Trophoblast cell (in vitro differentiated cells and primary cell): ENCODE data around the gene CLK2.

Source experiments
- DNase-seq, 2 donors: peaks; one replicate each; pipeline ENCODE4 v3.0.0-alpha.2; 2016
- H2AFZ ChIP-seq: 2 replicates; pipeline ENCODE4 v1.6.1; 2013; ENCODE audit warnings: low read length, moderate library complexity, mild to moderate bottlenecking; ENCODE audit not compliant: insufficient read depth, poor library complexity
- H2AK5ac ChIP-seq: 2 replicates; pipeline ENCODE4 v1.6.1; 2013; ENCODE audit warnings: mild to moderate bottlenecking, low read length
- H2BK120ac ChIP-seq: 2 replicates; pipeline ENCODE4 v1.6.1; 2013; ENCODE audit warnings: low read length, mild to moderate bottlenecking, moderate library complexity; ENCODE audit not compliant: insufficient read depth, poor library complexity
- H2BK12ac ChIP-seq: 2 replicates; pipeline ENCODE4 v1.6.1; 2013; ENCODE audit warnings: mild to moderate bottlenecking, low read length, moderate library complexity
- H2BK5ac ChIP-seq: 2 replicates; pipeline ENCODE4 v1.6.1; 2013; ENCODE audit warnings: low read length, low read depth, moderate library complexity, mild to moderate bottlenecking; ENCODE audit not compliant: poor library complexity
- H3K14ac ChIP-seq: 2 replicates; pipeline ENCODE4 v1.6.1; 2013; ENCODE audit warnings: mild to moderate bottlenecking, low read length
- H3K18ac ChIP-seq: 2 replicates; pipeline ENCODE4 v1.6.1; 2013; ENCODE audit warnings: mild to moderate bottlenecking, low read length
- H3K23ac ChIP-seq: 2 replicates; pipeline ENCODE4 v1.6.1; 2013; ENCODE audit warnings: low read length
- H3K27ac ChIP-seq: 2 replicates; pipeline ENCODE4 v1.5.1; 2013; ENCODE audit warnings: low read depth, mild to moderate bottlenecking, inconsistent platforms, low read length, moderate library complexity
- H3K27me3 ChIP-seq: 2 replicates; pipeline ENCODE4 v1.6.1; 2013; ENCODE audit warnings: inconsistent platforms, mild to moderate bottlenecking, low read length, moderate library complexity; ENCODE audit not compliant: insufficient read depth
- H3K36me3 ChIP-seq, 2 experiments: 1 replicate in 1 of 2; 2 replicates in 1 of 2; pipeline ENCODE4 v1.6.1; 2013; ENCODE audit warnings: low read length in 2 of 2, mild to moderate bottlenecking in 2 of 2, moderate library complexity in 1 of 2; ENCODE audit not compliant: insufficient read depth in 2 of 2, control insufficient read depth in 1 of 2
- H3K4ac ChIP-seq: 2 replicates; pipeline ENCODE4 v1.6.1; 2013; ENCODE audit warnings: low read depth, mild to moderate bottlenecking, low read length, moderate library complexity
- H3K4me1 ChIP-seq, 2 experiments: 1 replicate in 1 of 2; 2 replicates in 1 of 2; pipeline ENCODE4 v1.6.1; 2013; ENCODE audit warnings: low read length in 2 of 2, mild to moderate bottlenecking in 2 of 2, moderate library complexity in 1 of 2; ENCODE audit not compliant: insufficient read depth in 2 of 2, control insufficient read depth in 1 of 2
- H3K4me2 ChIP-seq: 2 replicates; pipeline ENCODE4 v1.6.1; 2013; ENCODE audit warnings: inconsistent platforms, mild to moderate bottlenecking, low read length, moderate library complexity
- H3K4me3 ChIP-seq: 2 replicates; pipeline ENCODE4 v1.5.1; 2013; ENCODE audit warnings: mild to moderate bottlenecking, low read depth, low read length, inconsistent platforms
- H3K79me1 ChIP-seq: one replicate; pipeline ENCODE4 v1.6.1; 2013; ENCODE audit warnings: low read length
- H3K79me2 ChIP-seq: 2 replicates; pipeline ENCODE4 v1.6.1; 2013; ENCODE audit warnings: low read length, mild to moderate bottlenecking; ENCODE audit not compliant: control insufficient read depth, insufficient read depth, poor library complexity
- H3K9ac ChIP-seq: 2 replicates; pipeline ENCODE4 v1.6.1; 2013; ENCODE audit warnings: mild to moderate bottlenecking, low read length
- H3K9me3 ChIP-seq: 2 replicates; pipeline ENCODE4 v1.6.1; 2013; ENCODE audit warnings: low read depth, mild to moderate bottlenecking, control low read depth, inconsistent platforms, low read length; ENCODE audit not compliant: insufficient read depth
- H4K12ac ChIP-seq: 2 replicates; pipeline ENCODE4 v1.6.1; 2013; ENCODE audit warnings: low read depth, mild to moderate bottlenecking, low read length, moderate library complexity
- H4K8ac ChIP-seq: 2 replicates; pipeline ENCODE4 v1.6.1; 2013; ENCODE audit warnings: low read depth, mild to moderate bottlenecking, low read length, moderate library complexity
- H4K91ac ChIP-seq: one replicate; pipeline ENCODE4 v1.6.1; 2013; ENCODE audit warnings: low read depth, mild to moderate bottlenecking, low read length, moderate library complexity
- WGBS: extraction: QIAGEN DNeasy Blood & Tissue Kit; methylation state at CpG from one replicate; pipeline ENCODE4 v1.1.7; 2013; ENCODE audit warnings: missing lambda C conversion rate; ENCODE audit not compliant: insufficient read length, insufficient coverage; ENCODE audit errors: extremely low coverage; 5-methylcytosine and 5-hydroxymethylcytosine counted together

Gene CLK2

DNA sequence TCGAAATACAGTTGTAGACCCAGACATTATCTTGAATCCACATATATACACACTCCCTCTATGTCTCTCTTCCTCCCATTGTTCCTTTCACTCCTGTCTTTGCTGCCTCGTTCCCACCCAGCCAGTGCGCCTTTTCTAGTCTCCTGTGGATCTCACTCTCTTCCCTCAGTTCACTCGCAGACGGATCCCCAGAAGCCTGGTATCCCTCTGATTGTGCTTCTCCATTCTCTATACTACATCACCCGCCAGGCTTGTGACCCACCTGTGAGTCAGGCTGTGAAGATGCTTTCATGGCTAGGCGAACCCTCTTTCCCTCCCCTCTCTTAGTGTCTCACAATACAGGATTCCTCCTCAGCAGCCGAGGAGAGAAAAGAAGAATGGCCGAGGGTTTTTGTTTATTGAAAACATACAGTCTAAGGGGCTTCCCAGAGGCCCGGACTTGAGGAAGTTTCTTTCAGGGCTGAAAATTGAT, 5.4 kb upstream of the CLK2 start:
- Histone ChIP-seq H4K91ac (no peak overlapping the region), H2AFZ (no peak overlapping the region), H3K36me3 (peaks cover 2% of the 10 kb centered on the region in 2 experiments), H3K4ac (no peak overlapping the region), H3K4me3 (no peak overlapping the region), H2BK120ac (no peak overlapping the region), H3K14ac (no peak overlapping the region), H4K8ac (no peak overlapping the region), H3K27ac (no peak overlapping the region), H2BK12ac (no peak overlapping the region), H4K12ac (no peak overlapping the region), H3K27me3 (no peaks in the 10 kb centered on the region), H2BK5ac (no peak overlapping the region), H3K4me1 (peaks cover 10 to 14% of the 10 kb centered on the region in 2 experiments), H3K79me1 (peaks cover 5% of the 10 kb centered on the region), H3K9ac (no peak overlapping the region), H3K79me2 (peaks cover 3% of the 10 kb centered on the region), H3K23ac (no peak overlapping the region), H2AK5ac (no peak overlapping the region), H3K9me3 (peaks cover 1% of the 10 kb centered on the region), H3K4me2 (no peak overlapping the region), H3K18ac (no peak overlapping the region)
- no CpG with 5 or more reads among the region's 10 CpGs for WGBS
- DNase-seq, result no peak

- H3K4ac ChIP-seq, result no peak overlapping the region
- H3K23ac ChIP-seq, result no peak overlapping the region
- peaks cover 2% of the 10 kb centered on the region in 2 experiments for H3K36me3 ChIP-seq
- DNase-seq, result peak; percentile 29 to 49
- peaks cover 3% of the 10 kb centered on the region for H3K79me2 ChIP-seq
- peak overlapping the region; percentile 72 for H3K4me2 ChIP-seq
- peak overlapping the region; percentile 38 for H2AFZ ChIP-seq
- peaks cover 13 to 15% of the 10 kb centered on the region in 2 experiments for H3K4me1 ChIP-seq
- peak overlapping the region; percentile 51 for H4K8ac ChIP-seq
- peaks cover 1% of the 10 kb centered on the region for H3K9me3 ChIP-seq
- no peak overlapping the region for H2BK5ac ChIP-seq
- H2BK12ac ChIP-seq, result no peak overlapping the region
- WGBS, result no CpG with 5 or more reads among the region's 29 CpGs
- no peak overlapping the region for H4K91ac ChIP-seq
- H2BK120ac ChIP-seq, result no peak overlapping the region
- H3K27me3 ChIP-seq, result no peaks in the 10 kb centered on the region
- peaks cover 8% of the 10 kb centered on the region for H3K79me1 ChIP-seq
- H3K27ac ChIP-seq, result no peak overlapping the region
- peak overlapping the region; percentile 74 for H3K4me3 ChIP-seq
- no peak overlapping the region for H4K12ac ChIP-seq
- H2AK5ac ChIP-seq, result no peak overlapping the region
- no peak overlapping the region for H3K9ac ChIP-seq
- H3K18ac ChIP-seq, result no peak overlapping the region
- H3K14ac ChIP-seq, result no peak overlapping the region
These were observed 4.8 kb upstream of the CLK2 start for GRCh38 chr1:155277902-155278688.

- H3K4me1 ChIP-seq, result peaks cover 13 to 18% of the 10 kb centered on the region in 2 experiments
- H2BK120ac ChIP-seq, result no peak within 1 kb of the TSS
- no peak within 1 kb of the TSS for H3K18ac ChIP-seq
- H3K27ac ChIP-seq, result no peak within 1 kb of the TSS
- peaks cover 1% of the 10 kb centered on the region for H3K9me3 ChIP-seq
- H4K91ac ChIP-seq, result no peak within 1 kb of the TSS
- H3K79me1 ChIP-seq, result peaks cover 13% of the 10 kb centered on the region
- peak within 1 kb of the TSS; percentile 74 for H3K4me3 ChIP-seq
- peaks cover 10% of the 10 kb centered on the region for H3K79me2 ChIP-seq
- DNase-seq, result peak; percentile 98 to 99
- H3K36me3 ChIP-seq, result peaks cover 0 to under 1% of the 10 kb centered on the region in 2 experiments
- H4K8ac ChIP-seq, result peak within 1 kb of the TSS; percentile 51
- no peaks in the 10 kb centered on the region for H3K27me3 ChIP-seq
- H2BK5ac ChIP-seq, result no peak within 1 kb of the TSS
- peak within 1 kb of the TSS; percentile 8 for H4K12ac ChIP-seq
- no peak within 1 kb of the TSS for H2AK5ac ChIP-seq
- H3K14ac ChIP-seq, result no peak within 1 kb of the TSS
- peak within 1 kb of the TSS; percentile 38 for H2AFZ ChIP-seq
- WGBS, result no CpG with 5 or more reads among the region's 68 CpGs
- no peak within 1 kb of the TSS for H3K9ac ChIP-seq
- peak within 1 kb of the TSS; percentile 72 for H3K4me2 ChIP-seq
- H2BK12ac ChIP-seq, result no peak within 1 kb of the TSS
- peak within 1 kb of the TSS; percentile 1 for H3K4ac ChIP-seq
- no peak within 1 kb of the TSS for H3K23ac ChIP-seq
These were observed 4.0 kb upstream of the CLK2 start, which contains the start of gene HCN3 for GRCh38 chr1:155277070-155277901. HCN3 (plus strand) TSS chr1:155277463; CDS start chr1:155277591, 128 bp downstream.
